ENCODE data around the gene PKDCC.

DNA sequence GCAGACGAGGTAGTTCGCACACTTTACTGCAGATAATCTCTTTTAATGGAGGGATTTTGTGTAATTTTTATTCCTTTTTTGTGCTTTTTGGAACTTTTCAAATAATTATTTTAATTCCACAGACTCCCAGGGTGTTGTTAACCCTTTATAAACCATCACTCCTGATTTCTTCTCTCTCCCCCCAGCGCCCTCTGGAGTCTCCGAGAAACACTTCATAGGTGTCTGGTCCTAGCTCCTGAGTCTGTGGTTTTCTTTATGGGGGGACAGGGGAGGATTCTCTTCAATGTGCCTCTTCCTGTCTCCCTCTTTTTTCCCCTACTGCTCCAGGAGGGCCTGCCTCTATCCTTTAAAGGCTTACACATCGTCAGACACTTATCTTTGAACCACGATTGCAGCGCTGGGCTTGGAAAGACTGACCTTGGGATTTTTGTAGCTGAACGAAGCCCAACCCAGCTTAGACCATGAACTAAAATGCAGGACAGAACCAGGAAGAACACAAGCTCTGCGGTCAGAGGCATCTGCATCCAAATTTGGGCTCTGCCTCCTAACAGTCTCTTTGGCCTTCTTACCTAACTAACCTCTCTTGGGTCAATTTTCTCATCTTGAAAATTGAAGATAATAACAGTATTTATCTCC, 7.1 kb upstream of the PKDCC start:
- TF ChIP-seq, protein P1, sequence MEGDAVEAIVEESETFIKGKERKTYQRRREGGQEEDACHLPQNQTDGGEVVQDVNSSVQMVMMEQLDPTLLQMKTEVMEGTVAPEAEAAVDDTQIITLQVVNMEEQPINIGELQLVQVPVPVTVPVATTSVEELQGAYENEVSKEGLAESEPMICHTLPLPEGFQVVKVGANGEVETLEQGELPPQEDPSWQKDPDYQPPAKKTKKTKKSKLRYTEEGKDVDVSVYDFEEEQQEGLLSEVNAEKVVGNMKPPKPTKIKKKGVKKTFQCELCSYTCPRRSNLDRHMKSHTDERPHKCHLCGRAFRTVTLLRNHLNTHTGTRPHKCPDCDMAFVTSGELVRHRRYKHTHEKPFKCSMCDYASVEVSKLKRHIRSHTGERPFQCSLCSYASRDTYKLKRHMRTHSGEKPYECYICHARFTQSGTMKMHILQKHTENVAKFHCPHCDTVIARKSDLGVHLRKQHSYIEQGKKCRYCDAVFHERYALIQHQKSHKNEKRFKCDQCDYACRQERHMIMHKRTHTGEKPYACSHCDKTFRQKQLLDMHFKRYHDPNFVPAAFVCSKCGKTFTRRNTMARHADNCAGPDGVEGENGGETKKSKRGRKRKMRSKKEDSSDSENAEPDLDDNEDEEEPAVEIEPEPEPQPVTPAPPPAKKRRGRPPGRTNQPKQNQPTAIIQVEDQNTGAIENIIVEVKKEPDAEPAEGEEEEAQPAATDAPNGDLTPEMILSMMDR (IDR thresholded peaks at IDR 0.05), result no peak
- no peak for TF ChIP-seq POLR2A (IDR thresholded peaks at IDR 0.05)

Data from right lobe of liver (tissue), 4 donors.